Activated naive CD8-positive, alpha-beta T cell treated with anti-CD3 and anti-CD28 coated beads, Interleukin-2, amount 50 U/mL, for 16 hours (primary cell): ENCODE data around the gene RAB24.
"Not testable (repeated sequence)": the region's sequence is repeated elsewhere in the genome, so short reads cannot be mapped to it uniquely, and the experiment has no call there.

ENCODE experiments used
- DNase-seq: peaks from one replicate; pipeline ENCODE4 v3.0.0-alpha.2; 2020; ENCODE audit warnings: low read depth, low spot score

The RAB24 gene

GRCh38 chr5:177311723-177312648, 8.5 kb upstream of the RAB24 start, which contains the start of gene MXD3:
TSS of gene MXD3 (minus strand) at chr5:177311898. CDS start at chr5:177311830, 68 bp downstream.
- peak; percentile 94 for DNase-seq

- no peak for DNase-seq
These were observed 7.8 kb upstream of the RAB24 start for GRCh38 chr5:177311392-177311722.

- DNase-seq = no peak
These were observed 7.4 kb upstream of the RAB24 start for GRCh38 chr5:177310757-177311391.

GRCh38 chr5:177310332-177310731, 6.8 kb upstream of the RAB24 start:
- no peak for DNase-seq

GRCh38 chr5:177309351-177310191, 6.1 kb upstream of the RAB24 start:
- DNase-seq = peak; percentile 48

GRCh38 chr5:177308740-177309139, 5.2 kb upstream of the RAB24 start:
- no peak for DNase-seq

GRCh38 chr5:177307544-177308363, 4.2 kb upstream of the RAB24 start:
- DNase-seq = no peak

- no peak for DNase-seq
These were observed 3.4 kb upstream of the RAB24 start for GRCh38 chr5:177306674-177307543.

- DNase-seq = not testable (repeated sequence)
These were observed 2.7 kb upstream of the RAB24 start for GRCh38 chr5:177306103-177306640.

GRCh38 chr5:177304392-177305119, 1.0 kb upstream of the RAB24 start:
- DNase-seq = no peak

GRCh38 chr5:177303925-177304391, 439 bp upstream of the RAB24 start:
- DNase-seq = no peak

GRCh38 chr5:177302354-177303110, 987 bp downstream of the RAB24 start:
- no peak for DNase-seq

- DNase-seq = no peak
These were observed 1.9 kb downstream of the RAB24 start for GRCh38 chr5:177301503-177302165.

GRCh38 chr5:177300951-177301350, 2.6 kb downstream of the RAB24 start:
- DNase-seq = no peak

- no peak for DNase-seq
These were observed 3.2 kb downstream of the RAB24 start for GRCh38 chr5:177300236-177300880.

GRCh38 chr5:177299697-177300096, 3.8 kb downstream of the RAB24 start:
- no peak for DNase-seq

GRCh38 chr5:177297922-177298321, 5.6 kb downstream of the RAB24 start:
- DNase-seq = no peak
